Fibroblast of lung (primary cell): ENCODE data around the gene ZNF133. TPM values are rescaled to one million over a fixed set of nuclear protein-coding genes. Genes with fewer than 3 reads are reported as not detected.
A peak's percentile ranks its signal among the peaks of the same experiment; 100 is the strongest.
"Not testable (repeated sequence)": the region's sequence is repeated elsewhere in the genome, so short reads cannot be mapped to it uniquely, and the experiment has no call there.

ENCODE experiments used
- DNase-seq, 2 donors: peaks; one replicate each; pipeline versions ENCODE4 v3.0.0 to v3.0.0-alpha.2; 2010; ENCODE audit warnings: low read depth in 2 of 2
- H2AFZ ChIP-seq: 2 replicates; pipeline ENCODE4 v1.5.1; 2012; ENCODE audit warnings: low read length, control low read depth, inconsistent platforms
- H3K27ac ChIP-seq: 2 replicates; pipeline ENCODE4 v1.5.1; 2011; ENCODE audit warnings: low read length, control low read depth; ENCODE audit not compliant: insufficient read depth
- H3K27me3 ChIP-seq: 2 replicates; pipeline ENCODE4 v1.5.1; 2011; ENCODE audit warnings: mild to moderate bottlenecking, low read length; ENCODE audit not compliant: control insufficient read depth, insufficient read depth
- H3K36me3 ChIP-seq: 2 replicates; pipeline ENCODE4 v1.5.1; 2011; ENCODE audit warnings: low read length; ENCODE audit not compliant: control insufficient read depth, insufficient read depth
- H3K4me1 ChIP-seq: 2 replicates; pipeline ENCODE4 v1.5.1; 2011; ENCODE audit warnings: low read length; ENCODE audit not compliant: control insufficient read depth, insufficient read depth; ENCODE audit errors: extremely low read depth
- H3K4me2 ChIP-seq: 2 replicates; pipeline ENCODE4 v1.5.1; 2011; ENCODE audit warnings: low read length, control low read depth; ENCODE audit not compliant: insufficient read depth; ENCODE audit errors: extremely low read depth
- H3K4me3 ChIP-seq, 4 experiments: fragments of 200-600 bp in 1 of 4; sonication (generic) in 1 of 4; replicated peaks in 1 of 4; 2 replicates each; pipeline ENCODE4 v1.5.1; 2011 to 2016; ENCODE audit warnings: low read length in 4 of 4, low read depth in 3 of 4, mild to moderate bottlenecking in 3 of 4, control low read depth in 2 of 4, inconsistent platforms in 1 of 4, mixed read lengths in 1 of 4; ENCODE audit not compliant: insufficient read depth in 1 of 4; ENCODE audit errors: control extremely low read depth in 1 of 4
- H3K79me2 ChIP-seq: 2 replicates; pipeline ENCODE4 v1.5.1; 2012; ENCODE audit warnings: mild to moderate bottlenecking, low read length, inconsistent platforms; ENCODE audit not compliant: control insufficient read depth, insufficient read depth
- H3K9ac ChIP-seq: 2 replicates; pipeline ENCODE4 v1.5.1; 2011; ENCODE audit warnings: mild to moderate bottlenecking, low read length, control low read depth; ENCODE audit not compliant: insufficient read depth
- H3K9me3 ChIP-seq: 2 replicates; pipeline ENCODE4 v1.5.1; 2012; ENCODE audit warnings: low read depth, low read length; ENCODE audit not compliant: control insufficient read depth, insufficient read depth
- H4K20me1 ChIP-seq: 2 replicates; pipeline ENCODE4 v1.5.1; 2011; ENCODE audit warnings: low read length; ENCODE audit not compliant: control insufficient read depth, insufficient read depth; ENCODE audit errors: extremely low read depth
- EZH2 ChIP-seq: IDR thresholded peaks from 2 replicates; pipeline ENCODE4 v1.5.1; 2012; ENCODE audit warnings: low read length, control low read depth, mild to moderate bottlenecking; ENCODE audit errors: missing control alignments
- polyA minus RNA-seq: library from RNA; depleted of rRNA, polyadenylated mRNA; stranded (reverse); fragments of >200 nt; gene quantifications from 2 replicates; pipeline ENCODE4 v1.2.3, GENCODE V29; 2011; ENCODE audit warnings: low replicate concordance
- polyA plus RNA-seq, 2 donors: library from polyadenylated mRNA; depleted of rRNA in 1 of 2; stranded (reverse) in 1 of 2; unstranded in 1 of 2; fragments of >200 nt; gene quantifications; 2 replicates each; pipeline ENCODE4 v1.2.1, GENCODE V29; 2011 to 2012; ENCODE audit warnings: missing spikeins in 1 of 2
- total RNA-seq: library from RNA; depleted of rRNA; stranded (reverse); fragments of >200 nt; gene quantifications from 2 replicates; pipeline ENCODE4 v1.2.1, GENCODE V29; 2014
- TF ChIP-seq, protein P1 (sequence below), 2 donors: IDR thresholded peaks in 1 of 2; conservative IDR thresholded peaks in 1 of 2; 1 replicate in 1 of 2; 2 replicates in 1 of 2; pipeline ENCODE4 v1.5.1; 2011 to 2012; ENCODE audit warnings: low read length in 2 of 2, control low read depth in 1 of 2, inconsistent platforms in 1 of 2, low read depth in 1 of 2, mild to moderate bottlenecking in 1 of 2

ZNF133 gene
- total RNA-seq (27.0 and 31.5 TPM in 2 replicates), polyA plus RNA-seq (7.0 and 8.7 TPM in 2 replicates), polyA minus RNA-seq (18.8 and 21.2 TPM in 2 replicates)
- polyA plus RNA-seq (2012): 7.9 and 9.6 TPM in 2 replicates

DNA sequence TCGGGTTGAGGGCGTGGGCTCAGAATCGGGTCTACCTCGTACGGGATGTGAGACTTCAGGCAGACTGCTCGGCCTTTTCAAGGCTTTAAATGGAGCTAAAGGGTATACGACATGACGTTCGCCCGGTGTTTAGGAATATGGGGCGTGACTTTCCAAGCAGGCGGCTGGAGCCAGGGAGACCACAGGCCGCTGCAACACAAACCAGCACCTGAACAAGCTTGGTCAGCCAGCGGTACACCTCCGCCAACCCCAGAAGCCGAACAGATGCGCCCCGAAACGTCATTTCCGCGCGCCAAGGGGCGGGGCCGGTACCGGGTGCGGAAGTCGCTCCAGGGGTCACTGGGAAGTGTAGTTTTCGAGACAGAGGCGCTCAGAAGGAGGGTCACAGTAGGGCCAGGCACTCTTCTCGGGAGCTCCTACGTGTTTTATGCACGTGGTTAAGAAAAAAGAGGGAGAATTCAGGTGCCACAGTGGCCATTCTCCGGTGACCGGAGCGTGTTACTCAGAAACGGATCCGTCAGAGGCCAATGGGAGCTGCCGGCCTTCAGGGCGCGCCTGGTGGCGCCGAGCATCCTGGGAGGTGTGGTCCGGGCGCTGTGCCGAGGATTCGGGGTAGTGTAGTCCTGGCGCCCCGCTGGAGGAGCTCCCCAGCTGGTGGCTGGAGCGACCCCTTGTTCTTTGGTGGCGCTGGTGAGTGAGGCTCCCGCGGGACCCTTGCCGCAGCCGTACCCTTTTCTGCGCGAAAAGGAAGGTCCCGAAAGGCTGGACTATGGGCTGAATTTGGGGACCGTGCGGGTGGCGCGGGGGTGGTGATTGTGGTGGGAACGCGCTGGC, at the start of gene ZNF133:
Gene ZNF133, plus strand, starts transcription at position 613 of the 834 bp plus-strand sequence. CDS start 17,160 bp downstream, outside the sequence.
- TF ChIP-seq, protein P1, sequence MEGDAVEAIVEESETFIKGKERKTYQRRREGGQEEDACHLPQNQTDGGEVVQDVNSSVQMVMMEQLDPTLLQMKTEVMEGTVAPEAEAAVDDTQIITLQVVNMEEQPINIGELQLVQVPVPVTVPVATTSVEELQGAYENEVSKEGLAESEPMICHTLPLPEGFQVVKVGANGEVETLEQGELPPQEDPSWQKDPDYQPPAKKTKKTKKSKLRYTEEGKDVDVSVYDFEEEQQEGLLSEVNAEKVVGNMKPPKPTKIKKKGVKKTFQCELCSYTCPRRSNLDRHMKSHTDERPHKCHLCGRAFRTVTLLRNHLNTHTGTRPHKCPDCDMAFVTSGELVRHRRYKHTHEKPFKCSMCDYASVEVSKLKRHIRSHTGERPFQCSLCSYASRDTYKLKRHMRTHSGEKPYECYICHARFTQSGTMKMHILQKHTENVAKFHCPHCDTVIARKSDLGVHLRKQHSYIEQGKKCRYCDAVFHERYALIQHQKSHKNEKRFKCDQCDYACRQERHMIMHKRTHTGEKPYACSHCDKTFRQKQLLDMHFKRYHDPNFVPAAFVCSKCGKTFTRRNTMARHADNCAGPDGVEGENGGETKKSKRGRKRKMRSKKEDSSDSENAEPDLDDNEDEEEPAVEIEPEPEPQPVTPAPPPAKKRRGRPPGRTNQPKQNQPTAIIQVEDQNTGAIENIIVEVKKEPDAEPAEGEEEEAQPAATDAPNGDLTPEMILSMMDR (conservative IDR thresholded peaks at IDR 0.05 in 1 of 2, IDR thresholded peaks at IDR 0.05 in 1 of 2; ENCODE audit: low read depth in 1 of 2, low read length in 2 of 2): no peak
- no peak for TF ChIP-seq EZH2
- peak; percentile 93 to 94 for DNase-seq
- Histone ChIP-seq H3K9ac (peak within 1 kb of the TSS; percentile 90), H3K27ac (peak within 1 kb of the TSS; percentile 99), H3K9me3 (no peaks in the 10 kb centered on the region), H3K4me1 (no peaks in the 10 kb centered on the region), H3K36me3 (peaks cover 3% of the 10 kb centered on the region), H2AFZ (peak within 1 kb of the TSS; percentile 99), H4K20me1 (no peaks in the 10 kb centered on the region), H3K4me3 (peak within 1 kb of the TSS; percentile 83 to 99 (median 92)), H3K79me2 (peaks cover 40% of the 10 kb centered on the region), H3K4me2 (peak within 1 kb of the TSS; percentile 89), H3K27me3 (peaks cover 2% of the 10 kb centered on the region)

DNA sequence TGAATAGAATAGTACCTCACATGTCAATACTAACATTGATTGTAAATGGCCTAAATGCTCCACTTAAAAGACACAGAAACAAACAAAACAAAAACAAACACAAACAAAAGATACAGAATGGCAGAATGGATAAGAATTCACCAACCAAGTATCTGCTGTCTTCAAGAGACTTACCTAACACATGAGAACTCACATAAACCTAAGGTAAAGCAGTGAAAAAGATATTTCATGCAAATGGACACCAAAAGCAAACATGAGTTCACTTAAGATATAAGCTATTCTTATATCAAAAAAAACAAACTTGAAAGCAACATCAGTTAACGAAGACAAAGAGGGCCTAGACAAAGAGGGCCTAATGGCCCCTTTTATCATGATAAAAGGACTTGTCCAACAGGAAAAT, 47.3 kb upstream of the ZNF133 start:
- DNase-seq: no peak
- H3K4me1 ChIP-seq: no peaks in the 10 kb centered on the region
- no peak overlapping the region for H3K4me2 ChIP-seq
- H4K20me1 ChIP-seq: no peaks in the 10 kb centered on the region
- no peak overlapping the region for H3K27ac ChIP-seq
- no peak overlapping the region for H3K4me3 ChIP-seq
- H3K9me3 ChIP-seq: no peaks in the 10 kb centered on the region
- TF ChIP-seq, protein P1 (conservative IDR thresholded peaks at IDR 0.05 in 1 of 2, IDR thresholded peaks at IDR 0.05 in 1 of 2; ENCODE audit: low read depth in 1 of 2, low read length in 2 of 2): no peak
- TF ChIP-seq EZH2: no peak
- H3K79me2 ChIP-seq: no peaks in the 10 kb centered on the region
- H2AFZ ChIP-seq: no peak overlapping the region
- H3K27me3 ChIP-seq: peaks cover 2% of the 10 kb centered on the region
- H3K9ac ChIP-seq: no peak overlapping the region
- no peaks in the 10 kb centered on the region for H3K36me3 ChIP-seq

DNA sequence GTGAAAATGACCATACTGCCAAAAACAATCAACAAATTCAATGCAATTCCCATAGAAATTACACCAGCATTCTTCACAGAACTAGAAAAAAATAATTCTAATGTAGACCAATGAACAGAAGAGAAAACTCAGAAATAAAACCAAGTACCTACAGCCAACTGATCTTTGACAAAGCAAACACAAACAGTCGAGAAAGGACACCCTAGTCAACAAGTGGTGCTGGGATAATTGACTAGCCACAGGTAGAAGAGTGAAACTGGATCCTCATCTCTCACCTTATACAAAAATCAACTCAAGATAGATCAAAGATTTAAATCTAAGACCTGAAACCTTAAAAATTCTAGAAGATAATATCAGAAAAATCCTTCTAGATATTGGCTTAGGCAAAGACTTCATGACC, 44.5 kb upstream of the ZNF133 start:
- H3K4me1 ChIP-seq: no peaks in the 10 kb centered on the region
- H3K9ac ChIP-seq: no peak overlapping the region
- H2AFZ ChIP-seq: no peak overlapping the region
- H3K4me2 ChIP-seq: no peak overlapping the region
- no peak for DNase-seq
- TF ChIP-seq EZH2: no peak
- TF ChIP-seq, protein P1 (conservative IDR thresholded peaks at IDR 0.05 in 1 of 2, IDR thresholded peaks at IDR 0.05 in 1 of 2; ENCODE audit: low read depth in 1 of 2, low read length in 2 of 2): no peak
- H3K4me3 ChIP-seq: no peak overlapping the region
- H3K36me3 ChIP-seq: no peaks in the 10 kb centered on the region
- H3K9me3 ChIP-seq: no peaks in the 10 kb centered on the region
- no peaks in the 10 kb centered on the region for H3K79me2 ChIP-seq
- no peak overlapping the region for H3K27ac ChIP-seq
- H3K27me3 ChIP-seq: no peaks in the 10 kb centered on the region
- H4K20me1 ChIP-seq: no peaks in the 10 kb centered on the region

DNA sequence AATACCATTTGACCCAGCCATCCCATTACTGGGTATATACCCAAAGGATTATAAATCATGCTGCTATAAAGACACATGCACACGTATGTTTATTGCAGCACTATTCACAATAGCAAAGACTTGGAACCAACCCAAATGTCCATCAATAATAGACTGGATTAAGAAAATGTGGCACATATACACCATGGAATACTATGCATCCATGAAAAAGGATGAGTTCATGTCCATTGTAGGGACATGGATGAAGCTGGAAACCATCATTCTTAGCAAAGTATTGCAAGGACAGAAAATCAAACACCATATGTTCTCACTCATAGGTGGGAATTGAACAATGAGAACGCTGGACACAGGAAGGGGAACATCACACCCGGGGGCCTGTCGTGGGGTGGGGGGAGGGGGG, 39.8 kb upstream of the ZNF133 start:
- H3K27me3 ChIP-seq, H3K4me1 ChIP-seq, H2AFZ ChIP-seq, DNase-seq, H3K9me3 ChIP-seq, H3K79me2 ChIP-seq, H4K20me1 ChIP-seq, H3K27ac ChIP-seq, H3K4me3 ChIP-seq, H3K36me3 ChIP-seq, H3K4me2 ChIP-seq, H3K9ac ChIP-seq: not testable (repeated sequence)
